SKM-1 treated with dmso at 0.1 percent for 144 hours (cell line): ENCODE measurements around the gene GPC4.
"Not testable (repeated sequence)": the region's sequence is repeated elsewhere in the genome, so short reads cannot be mapped to it uniquely, and the experiment has no call there.

Experiments
- DNase-seq: peaks from one replicate; lab custom pipeline; 2025; ENCODE audit not compliant: unreplicated experiment; lab: John Stamatoyannopoulos, UW

GPC4 gene

DNA sequence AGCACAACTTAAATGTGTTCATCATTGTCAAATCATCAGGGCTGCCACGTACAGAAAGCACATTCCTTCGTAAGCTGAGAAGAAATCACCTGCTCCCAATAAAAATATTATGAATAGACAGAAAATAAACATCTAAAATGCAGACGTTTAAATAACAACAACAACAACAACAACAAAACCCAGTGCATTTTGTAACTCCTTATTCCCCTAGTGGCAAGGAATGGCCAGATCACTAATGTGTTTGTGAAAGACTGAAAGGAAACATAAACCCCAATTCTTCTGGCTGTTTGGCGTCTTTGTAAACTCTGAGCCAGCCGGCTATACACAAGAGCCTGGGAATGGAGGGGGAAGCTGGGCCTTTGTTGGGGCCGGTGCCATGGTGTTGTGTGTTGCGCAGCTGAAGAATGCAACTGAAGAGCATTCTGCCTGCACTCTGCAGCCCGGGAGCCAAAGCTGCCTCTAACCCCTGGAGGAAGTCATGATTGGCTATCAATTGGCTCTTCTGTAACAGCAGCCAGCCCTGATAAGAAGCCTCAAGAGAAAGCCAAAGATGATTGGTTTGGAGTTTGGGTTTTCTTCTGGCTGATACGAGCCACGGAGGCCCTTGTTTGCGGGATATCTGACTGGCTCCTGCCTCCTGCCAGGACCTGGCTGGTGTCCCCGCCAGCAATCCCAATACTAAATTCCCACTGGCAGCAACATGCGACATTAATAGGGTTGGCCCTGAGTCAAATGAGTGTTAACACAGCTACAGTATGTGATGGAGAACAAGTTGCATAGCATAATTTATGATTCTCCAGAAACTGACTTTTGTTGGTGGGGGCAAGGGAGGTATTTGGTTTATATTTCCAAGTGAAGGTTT lies 107.4 kb downstream of the GPC4 start:
- DNase-seq = no peak

DNA sequence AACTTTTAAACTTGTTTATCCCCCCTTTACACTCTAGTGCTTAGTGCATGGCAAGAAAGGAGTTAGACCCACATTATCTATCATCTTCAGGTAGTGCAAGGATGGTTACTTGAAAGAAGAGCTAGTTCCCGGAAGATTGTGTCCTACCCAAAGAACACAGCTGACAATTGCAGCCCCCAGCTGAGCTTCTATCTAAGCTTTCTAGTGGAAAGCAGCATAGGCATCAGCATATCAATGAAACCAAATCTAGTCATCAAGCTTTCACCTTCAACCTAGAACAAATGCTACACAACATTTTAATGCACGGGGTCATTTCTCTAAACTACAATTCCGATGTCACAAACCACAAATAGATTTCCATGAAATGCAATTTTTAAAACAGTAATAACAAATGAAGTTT lies 108.2 kb downstream of the GPC4 start:
- no peak for DNase-seq

DNA sequence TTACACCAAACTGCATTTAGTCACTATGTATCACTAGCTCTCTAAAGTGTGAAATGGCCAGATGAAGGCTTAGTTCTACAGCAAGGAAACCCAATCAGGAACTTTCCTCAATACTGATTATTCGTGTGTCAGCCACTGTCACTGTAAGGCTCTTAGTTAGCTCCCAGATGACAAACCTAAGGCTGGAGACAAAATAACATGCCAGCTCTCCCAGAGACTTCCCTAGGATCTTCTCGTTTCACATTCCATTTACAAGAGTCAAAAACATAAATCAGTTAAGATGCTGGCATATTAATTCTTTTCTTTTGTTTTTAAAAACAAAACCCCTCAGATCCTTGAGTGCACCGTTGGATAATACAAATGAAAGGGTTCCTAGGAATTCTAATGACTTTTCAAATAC lies 109.0 kb downstream of the GPC4 start:
- DNase-seq = no peak

DNA sequence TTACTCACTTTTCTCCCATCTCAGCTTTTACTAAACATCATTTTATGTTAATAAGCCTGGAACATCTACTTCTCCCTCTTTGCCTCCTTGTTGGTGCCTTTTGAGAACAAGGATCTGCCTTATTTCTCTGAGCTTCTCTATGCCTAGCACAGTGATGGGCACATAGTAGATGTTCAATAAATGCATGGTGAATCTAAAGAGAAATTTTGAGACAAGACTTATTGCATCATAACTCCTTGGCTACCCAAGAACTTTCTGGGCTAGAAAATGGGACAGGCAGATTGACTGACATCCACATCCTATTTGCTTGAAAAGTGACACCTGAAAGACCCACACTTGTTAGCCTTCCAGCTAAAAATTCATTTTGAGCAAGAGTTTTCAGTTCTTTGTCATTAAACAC lies 109.9 kb downstream of the GPC4 start:
- DNase-seq = no peak

DNA sequence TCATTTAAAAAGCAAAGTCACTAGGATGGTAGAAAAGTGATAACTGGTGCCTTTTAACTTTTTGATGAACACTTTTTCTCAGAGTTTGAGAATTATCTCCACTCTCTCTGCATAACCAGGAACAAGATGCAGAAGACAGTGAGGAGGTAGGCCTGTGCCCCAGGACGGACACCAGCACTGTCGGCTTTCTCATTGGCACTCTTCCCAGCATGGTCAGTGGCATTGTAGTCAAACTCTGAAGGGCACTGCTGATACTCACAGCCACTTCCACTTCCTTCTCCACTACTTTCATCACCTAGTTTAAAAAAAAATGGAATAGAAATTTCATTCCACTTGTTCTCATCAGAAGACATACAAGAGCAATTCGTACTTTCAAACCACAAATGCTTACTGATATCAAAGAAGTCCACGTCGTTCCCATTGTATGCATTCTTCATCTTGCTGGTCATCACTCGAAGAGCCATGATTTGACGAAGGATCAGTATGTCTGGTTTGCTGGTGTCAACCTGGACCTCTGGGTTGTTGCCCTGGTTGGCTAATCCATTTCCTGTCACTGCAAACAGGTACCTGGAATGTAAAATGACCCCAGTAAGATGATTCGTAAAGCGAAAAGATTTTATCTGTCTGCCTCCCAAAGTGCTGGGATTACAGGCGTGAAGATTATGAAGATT lies 112.4 kb downstream of the GPC4 start:
- no peak for DNase-seq

DNA sequence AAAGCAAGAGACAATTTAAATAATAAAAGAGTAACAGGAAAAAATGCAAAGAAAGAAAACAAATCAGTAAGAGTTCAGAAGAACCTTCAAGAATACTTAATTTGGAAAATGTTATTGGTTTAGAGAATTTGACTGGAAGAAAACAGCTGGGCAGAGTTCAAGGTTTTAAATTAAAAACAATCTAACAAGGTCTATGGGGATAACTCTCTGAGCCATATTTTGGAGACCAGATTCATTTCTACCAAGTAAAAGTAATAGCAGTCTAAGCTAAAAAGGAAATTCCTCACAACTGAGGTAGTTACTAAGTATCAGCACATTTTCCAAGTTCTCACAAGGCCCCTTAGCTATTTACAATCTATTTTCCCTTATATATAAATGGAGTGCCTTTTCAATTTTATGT lies 114.7 kb downstream of the GPC4 start:
- DNase-seq = no peak

DNA sequence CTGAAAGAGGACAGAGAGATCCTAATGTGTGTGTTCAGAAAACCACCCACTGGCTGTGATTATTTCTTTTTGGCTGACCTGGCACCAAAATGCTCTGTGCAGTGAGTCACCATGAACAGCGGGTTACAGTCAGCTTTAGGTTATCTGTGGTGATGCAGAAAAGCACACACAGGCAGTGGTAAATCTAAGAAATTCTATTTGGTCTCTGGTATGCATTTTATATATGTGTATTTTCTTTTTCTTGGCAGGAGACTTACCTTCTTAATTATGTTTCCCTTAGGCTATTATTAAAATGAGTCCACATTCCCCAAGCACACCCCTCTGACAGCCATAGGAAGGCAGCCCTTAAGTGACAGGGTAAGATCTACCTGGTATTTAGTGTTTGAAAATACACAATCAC lies 118.0 kb downstream of the GPC4 start:
- no peak for DNase-seq

DNA sequence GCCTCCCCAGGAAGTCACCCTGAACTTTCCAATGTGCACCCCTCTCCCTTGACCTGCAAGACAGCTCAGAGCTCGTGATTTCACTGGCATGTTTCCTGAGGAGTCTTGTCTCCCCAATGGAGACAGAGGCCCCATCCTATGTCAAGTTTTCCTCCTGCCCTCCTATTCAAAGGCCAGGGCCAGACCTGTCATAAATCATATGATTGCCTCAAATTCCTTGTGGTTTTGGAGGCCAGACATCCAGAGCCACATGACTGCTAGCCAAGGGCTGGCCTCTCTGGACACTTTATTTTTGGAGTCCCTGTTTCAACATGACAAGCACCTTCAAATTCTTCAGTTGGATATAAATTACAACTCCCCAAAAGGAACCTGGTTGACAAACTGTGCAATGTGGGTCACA lies 121.2 kb downstream of the GPC4 start:
- no peak for DNase-seq

DNA sequence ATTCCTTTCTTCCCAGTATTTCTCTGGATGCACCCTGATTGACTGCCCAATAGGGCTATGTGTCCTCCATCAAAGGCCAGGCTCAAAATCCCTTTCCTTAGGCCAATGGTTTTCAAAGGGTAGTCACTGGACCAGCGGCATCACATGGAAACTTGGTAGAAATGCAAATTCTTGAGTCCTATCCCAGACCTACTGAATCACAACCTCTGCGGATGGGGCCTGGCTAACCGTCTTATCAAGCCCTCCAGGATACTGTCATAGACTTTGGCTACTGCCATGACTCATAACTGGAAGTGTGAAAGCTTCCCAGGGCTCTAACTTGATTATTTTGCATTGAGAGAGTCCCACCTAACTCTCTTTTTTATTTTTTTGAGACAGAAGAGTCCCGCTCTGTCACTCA lies 125.2 kb downstream of the GPC4 start:
- no peak for DNase-seq

DNA sequence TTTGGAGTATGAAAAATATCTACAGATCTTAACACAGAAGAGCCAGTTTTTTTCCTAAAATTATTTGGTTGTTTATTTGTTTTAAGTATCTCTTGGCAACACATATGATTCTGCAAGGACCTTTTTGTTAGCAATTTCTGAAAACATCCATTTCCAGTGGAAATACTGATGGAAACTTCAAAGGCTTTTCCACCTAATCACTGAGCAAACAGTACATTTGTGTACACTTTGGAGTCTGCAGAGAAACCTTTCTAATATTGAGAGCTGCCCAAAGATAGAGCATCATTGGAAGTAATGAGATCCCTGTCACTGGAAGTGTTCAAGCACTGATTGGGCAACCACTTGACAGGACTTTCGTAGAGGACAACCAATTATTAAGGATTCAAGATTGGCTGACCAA lies 127.4 kb downstream of the GPC4 start:
- no peak for DNase-seq

DNA sequence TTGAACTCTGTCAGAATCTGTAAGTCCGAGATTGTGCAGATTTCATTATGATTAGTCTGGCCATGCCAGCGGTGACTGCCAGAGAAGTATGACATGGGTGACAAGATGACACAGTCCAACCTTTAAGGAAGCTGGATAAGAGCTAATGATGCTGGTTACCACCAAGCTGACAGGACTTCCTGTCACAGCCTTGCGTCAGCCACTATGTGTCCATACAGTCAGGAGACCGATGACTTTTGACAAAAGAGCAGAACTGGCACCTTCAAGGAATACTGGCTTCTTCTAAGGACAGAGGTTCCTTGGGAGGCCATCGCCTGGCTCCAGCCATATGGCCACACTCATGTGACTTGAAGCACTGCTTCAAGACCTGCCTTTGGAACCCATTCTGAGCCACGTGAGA lies 129.9 kb downstream of the GPC4 start:
- no peak for DNase-seq

DNA sequence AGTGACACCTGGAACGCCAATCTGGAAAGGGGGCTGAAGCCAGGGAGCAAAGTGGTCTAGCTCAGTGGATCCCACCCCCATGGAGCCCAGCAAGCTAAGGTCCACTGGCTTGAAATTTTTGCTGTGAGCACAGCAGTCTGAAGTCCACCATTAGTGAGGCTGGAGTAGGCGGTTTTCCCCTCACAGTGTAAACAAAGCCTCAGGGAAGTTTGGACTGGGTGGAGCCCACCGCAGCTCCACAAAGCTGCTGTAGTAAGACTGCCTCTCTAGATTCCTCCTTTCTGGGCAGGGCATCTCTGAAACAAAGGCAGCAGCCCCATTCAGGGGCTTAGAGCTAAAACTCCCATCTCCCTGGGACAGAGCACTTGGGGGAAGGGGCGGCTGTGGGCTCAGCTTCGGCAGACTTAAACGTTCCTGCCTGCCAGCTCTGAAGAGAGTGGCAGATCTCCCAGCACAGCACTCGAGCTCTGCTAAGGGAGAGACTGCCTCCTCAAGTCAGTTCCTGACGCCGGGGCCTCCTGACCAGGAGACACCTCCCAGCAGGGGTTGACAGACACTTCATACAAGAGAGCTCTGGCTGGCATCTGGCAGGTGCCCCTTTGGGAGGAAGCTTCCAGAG lies 136.1 kb downstream of the GPC4 start:
- DNase-seq = not testable (repeated sequence)

DNA sequence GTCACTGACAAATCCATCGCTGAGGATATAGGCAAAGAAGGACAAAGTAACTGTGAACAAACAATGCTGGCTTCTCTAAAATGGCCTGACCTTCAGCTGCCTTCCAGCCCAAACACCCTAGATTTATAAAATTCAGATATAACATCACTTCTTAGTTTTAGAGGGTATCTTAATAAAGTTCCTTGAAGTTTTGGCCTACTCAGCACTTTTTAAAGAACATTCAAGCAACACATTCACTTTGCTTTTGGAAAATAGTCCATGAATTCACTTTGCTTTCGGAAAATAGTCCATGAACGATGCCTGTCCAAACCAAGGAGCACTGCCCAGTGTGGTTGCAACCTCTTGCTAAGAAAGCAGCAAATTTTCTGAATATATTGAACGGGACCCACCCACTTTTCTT lies 142.1 kb downstream of the GPC4 start:
- DNase-seq = no peak

DNA sequence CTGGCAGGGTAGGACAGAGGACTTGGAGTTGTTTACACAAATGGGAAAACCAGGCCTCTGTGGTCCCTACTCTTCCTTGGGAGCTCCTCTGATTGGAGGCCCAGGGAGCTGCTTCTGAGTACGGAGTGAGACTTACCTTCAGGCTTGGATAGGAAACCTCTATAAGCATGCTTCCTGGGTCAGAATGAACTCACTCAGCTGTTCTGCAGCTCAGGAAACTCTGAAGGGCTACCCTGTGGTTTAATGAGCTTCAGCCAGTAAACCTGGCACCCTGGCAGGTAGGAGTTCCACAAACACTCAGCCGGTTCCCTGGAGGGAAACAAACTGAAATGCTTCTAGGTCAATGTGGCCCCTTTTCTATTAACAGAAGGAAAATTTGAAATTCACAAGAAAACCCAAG lies 146.1 kb downstream of the GPC4 start:
- no peak for DNase-seq

DNA sequence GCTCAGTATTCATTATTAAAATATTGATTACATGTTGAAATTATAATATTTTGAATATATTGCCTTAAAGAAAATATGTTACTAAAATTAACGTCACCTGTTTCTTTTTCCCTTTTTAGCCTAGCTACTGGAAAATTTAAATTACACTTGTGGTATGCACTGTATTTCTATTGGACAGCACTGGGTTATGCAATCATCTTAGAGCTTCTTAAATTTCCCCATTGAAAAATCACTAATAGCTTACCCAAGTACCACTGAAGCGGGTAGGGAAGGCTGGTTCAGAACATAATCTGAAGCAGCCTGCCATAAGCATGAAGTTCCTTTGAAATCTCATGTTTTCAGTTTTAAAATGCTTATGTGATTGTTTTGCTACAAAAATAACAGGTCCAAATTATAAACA lies 147.7 kb downstream of the GPC4 start:
- DNase-seq = no peak

DNA sequence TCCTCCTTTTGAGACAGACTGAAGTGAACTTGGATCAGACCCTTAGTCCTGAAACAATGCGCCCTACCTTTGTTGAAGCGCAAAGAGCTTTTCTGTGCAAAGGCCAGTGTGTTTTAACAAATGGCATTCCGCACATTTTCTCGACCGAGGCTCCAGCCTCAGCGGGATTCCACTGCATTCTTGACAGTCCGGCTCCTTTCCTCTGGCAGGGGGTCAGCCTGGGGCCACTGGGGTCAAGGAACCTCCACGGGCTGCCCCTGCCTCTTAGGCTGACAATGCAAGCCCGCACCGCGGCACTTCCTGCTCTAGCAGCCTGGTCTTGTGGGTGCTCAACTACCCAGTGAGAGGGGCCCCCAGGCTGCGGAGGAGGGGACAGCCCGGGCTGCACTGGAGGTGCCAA lies 150.0 kb downstream of the GPC4 start:
- DNase-seq = no peak

DNA sequence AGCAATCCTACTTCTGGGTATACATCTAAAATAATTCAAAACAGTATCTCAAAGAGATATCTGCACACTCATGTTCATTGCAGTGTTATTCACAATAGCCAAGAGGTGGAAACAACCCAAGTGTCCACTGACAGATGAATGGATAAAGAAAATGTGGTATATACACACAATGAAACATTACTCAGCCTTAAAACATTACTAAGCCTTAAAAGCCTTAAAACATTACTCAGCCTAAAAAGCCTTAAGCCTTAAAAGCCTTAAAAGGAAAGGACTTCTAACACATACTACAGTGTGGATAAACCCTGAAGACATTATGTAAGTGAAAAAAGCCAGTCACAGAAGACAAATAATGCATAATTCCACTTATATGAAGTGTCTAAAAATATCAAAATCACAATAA lies 156.8 kb downstream of the GPC4 start:
- DNase-seq = no peak

DNA sequence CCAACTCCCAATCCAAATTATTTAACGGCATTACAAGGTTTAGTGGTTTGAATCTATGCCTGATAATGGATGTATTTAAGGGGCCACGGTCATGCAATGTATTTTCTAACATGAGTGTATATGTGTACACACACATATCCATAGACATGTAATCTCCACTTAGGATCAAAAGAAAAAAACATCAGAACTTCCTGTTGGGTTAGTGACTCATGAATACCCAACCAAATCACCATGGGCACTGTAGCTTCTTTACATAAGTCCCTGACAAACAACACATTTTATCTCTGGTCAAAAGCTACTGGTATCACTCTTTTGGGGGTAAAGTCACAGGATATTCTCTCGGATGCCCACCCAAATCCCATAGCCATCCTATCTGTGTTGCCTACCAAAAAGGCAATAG lies 160.6 kb downstream of the GPC4 start:
- DNase-seq = no peak

DNA sequence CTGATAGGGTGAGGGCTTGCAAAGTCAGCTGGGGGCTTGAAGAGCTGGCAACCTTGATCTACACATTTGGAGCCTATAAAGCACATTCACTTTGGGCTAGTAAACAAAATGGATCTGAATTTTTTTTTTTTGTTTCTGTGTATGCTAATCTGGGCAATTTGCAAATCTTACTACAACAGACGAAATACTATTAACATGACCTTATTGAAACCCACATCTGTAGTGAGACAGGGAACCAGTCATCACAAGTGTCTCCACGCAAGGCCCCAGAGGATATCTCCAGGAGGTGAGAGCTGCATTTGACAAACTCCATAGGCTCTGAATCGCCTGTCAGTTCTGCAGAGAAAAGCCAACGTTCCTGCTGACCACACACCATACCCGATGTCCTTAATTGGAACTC lies 164.1 kb downstream of the GPC4 start:
- no peak for DNase-seq

DNA sequence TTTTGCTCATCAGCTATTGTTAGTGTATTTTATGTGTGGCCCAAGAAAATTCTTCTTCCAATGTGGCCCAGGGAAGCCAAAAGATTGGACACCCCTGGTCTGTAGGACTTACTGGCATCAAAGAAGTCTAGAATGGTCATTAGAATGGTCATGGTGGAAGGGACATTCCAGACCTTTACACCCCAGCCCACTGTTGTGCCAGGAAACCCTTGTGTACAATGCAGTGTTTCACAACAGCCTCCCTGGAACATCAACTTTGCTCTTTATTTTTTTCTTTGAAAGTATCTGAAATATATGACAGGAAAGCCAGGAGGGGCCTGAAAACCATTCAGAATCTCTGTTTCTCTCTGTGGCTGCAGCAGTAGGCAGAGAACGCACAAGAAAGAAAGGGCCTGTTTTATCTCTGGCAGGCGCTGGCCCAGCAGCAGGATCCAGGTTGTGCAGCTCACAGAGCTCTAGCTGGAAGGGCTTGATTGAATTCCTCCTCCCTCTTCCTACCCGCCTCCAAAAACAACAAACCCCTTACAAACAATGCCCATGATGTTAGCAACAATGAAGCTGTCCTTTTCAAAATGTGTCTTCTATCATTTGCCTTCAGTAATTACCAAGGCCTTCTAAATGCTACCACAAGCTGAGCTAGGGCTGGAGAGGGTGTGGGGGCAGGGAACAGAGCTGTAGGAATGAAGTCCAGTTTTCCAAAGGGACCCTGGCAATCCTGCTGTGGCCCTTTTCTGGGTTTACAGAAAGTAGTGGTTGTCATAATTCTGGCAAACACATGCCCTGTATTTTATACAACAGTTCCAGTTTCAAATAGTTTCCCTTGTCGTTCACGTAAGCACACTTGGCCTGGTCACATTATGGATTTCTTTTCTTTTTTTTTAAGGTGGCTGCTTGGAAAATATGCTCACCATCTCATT lies 164.8 kb downstream of the GPC4 start:
- DNase-seq = no peak
